Measurements from ENCODE around the gene VGLL3.

DNA sequence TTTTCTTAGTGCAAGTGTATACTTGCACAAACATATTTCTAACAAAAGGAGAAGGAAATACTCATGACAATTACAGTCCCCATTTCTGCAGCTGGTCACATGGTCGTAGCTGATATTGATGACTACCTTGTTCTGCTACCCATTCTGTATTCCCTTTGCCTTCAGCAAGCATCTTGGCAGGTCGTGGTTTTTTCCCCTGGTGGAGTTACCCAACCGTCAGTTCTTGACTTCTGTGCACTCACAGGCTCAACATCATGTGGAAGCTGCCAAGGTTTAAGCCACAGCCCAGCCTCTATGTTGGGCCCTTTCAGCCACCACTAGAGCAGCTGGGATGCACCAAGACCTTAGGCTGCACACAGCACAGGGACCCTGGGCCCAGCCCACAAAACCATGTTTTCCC lies 56.1 kb downstream of the VGLL3 start:
- TF ChIP-seq GATA2 (IDR thresholded peaks at IDR 0.05; ENCODE audit: low read depth, low read length) (no peak), GATA3 (IDR thresholded peaks at IDR 0.05; ENCODE audit: low read depth, low read length) (no peak)

Measured in SH-SY5Y (cell line).